Measurements from ENCODE around the gene KAZN. TPM values are rescaled to one million over a fixed set of nuclear protein-coding genes. Genes with fewer than 3 reads are reported as not detected.

Gene KAZN
- total RNA-seq, 2 donors from 2014 or later = 3.4 to 12.2 TPM

DNA sequence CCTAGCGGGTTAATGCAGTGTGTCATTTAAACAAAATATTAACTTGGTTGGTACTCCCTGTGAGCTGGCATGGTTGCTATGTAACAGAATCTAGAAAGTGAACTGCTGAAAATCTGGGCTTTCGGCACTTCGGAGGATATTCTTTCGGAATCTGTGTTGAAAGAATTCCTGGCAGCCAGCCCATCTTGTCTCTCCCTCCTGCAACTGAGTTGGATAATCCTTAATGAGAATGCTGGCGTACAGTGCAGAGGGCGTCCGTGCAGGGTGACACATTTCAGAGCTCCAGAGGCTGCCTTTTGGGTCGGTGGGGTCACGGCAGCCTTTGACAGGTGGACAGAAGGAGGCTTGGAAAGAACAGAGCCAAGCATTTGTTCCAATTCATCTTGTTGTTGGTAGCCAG is 3.7 kb downstream of the KAZN start:
- Histone ChIP-seq H3K27me3 (peaks cover 0 to 11% of the 10 kb centered on the region in 2 donors), H3K4me1 (peaks cover 30% of the 10 kb centered on the region), H3K9me3 (no peaks in the 10 kb centered on the region), H3K27ac (no peak overlapping the region), H3K36me3 (replicated peaks in 1 of 2; ENCODE audit: insufficient read depth in 1 of 2, low read depth in 2 of 2) (no peaks in the 10 kb centered on the region), H3K4me3 (no peak overlapping the region)
- ATAC-seq (peak; percentile 20), DNase-seq (peak; percentile 29 to 62 (median 56))
- TF ChIP-seq, protein P1, sequence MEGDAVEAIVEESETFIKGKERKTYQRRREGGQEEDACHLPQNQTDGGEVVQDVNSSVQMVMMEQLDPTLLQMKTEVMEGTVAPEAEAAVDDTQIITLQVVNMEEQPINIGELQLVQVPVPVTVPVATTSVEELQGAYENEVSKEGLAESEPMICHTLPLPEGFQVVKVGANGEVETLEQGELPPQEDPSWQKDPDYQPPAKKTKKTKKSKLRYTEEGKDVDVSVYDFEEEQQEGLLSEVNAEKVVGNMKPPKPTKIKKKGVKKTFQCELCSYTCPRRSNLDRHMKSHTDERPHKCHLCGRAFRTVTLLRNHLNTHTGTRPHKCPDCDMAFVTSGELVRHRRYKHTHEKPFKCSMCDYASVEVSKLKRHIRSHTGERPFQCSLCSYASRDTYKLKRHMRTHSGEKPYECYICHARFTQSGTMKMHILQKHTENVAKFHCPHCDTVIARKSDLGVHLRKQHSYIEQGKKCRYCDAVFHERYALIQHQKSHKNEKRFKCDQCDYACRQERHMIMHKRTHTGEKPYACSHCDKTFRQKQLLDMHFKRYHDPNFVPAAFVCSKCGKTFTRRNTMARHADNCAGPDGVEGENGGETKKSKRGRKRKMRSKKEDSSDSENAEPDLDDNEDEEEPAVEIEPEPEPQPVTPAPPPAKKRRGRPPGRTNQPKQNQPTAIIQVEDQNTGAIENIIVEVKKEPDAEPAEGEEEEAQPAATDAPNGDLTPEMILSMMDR (IDR thresholded peaks at IDR 0.05) = no peak
- TF ChIP-seq POLR2A (IDR thresholded peaks at IDR 0.05) = no peak
- intact Hi-C loops (cut with DNase I) = no loop called here
- 20 to 22% methylated on average over 9 of the region's 9 CpGs for WGBS, 2 donors

DNA sequence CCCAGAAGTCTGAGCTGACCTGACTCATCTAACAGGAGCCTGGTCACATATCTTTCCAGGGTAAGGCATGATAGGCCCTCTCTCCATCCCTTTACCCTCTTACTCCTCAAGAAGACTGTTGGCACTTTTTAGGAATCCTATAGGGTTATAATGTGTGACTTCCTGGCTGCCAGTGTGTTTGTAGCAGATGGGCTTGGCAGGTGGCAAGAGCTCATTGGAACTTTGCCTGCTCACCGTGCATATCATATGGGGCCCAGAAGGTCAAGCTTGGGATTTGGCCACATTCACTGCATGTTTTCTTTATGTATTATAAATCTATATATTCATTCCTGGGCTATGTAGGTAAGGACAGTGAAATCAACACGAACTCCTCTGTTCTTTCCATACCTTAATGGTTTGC is 5.2 kb downstream of the KAZN start:
- intact Hi-C loops (cut with DNase I) = no loop called here
- Histone ChIP-seq H3K27me3 (peaks cover 0 to 7% of the 10 kb centered on the region in 2 donors), H3K36me3 (replicated peaks in 1 of 2; ENCODE audit: insufficient read depth in 1 of 2, low read depth in 2 of 2) (no peaks in the 10 kb centered on the region), H3K4me3 (no peak overlapping the region), H3K9me3 (no peaks in the 10 kb centered on the region), H3K27ac (no peak overlapping the region), H3K4me1 (peaks cover 19% of the 10 kb centered on the region)
- no peak for TF ChIP-seq POLR2A (IDR thresholded peaks at IDR 0.05)
- TF ChIP-seq, protein P1 (IDR thresholded peaks at IDR 0.05) = no peak
- WGBS, 2 donors = 64 to 65% methylated on average over 2 of the region's 2 CpGs
- ATAC-seq (no peak), DNase-seq (no peak)

DNA sequence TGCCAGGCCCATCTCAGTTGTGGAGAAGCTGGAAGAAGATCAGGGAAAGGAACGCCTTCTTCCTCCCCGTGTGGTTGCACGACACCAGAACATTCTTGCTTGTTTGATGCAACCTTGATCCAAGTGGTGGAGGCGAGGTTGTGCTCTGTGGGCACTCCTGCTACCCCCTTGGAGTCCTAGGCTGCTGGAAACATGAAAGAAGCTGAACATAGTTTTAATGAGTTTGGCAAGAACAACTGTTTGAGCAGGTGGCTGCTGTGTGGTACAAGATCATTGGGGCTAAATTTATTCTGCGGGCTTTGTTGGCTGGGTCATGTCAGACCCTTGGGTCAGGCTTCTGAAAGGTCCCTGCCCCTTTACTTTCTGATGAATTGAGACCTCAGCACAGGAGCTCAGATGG is 5.9 kb downstream of the KAZN start:
- 59 to 76% methylated on average over 4 to 5 of the region's 5 CpGs for WGBS, 2 donors
- no peaks in the 10 kb centered on the region for H3K36me3 ChIP-seq (replicated peaks in 1 of 2; ENCODE audit: insufficient read depth in 1 of 2, low read depth in 2 of 2)
- TF ChIP-seq POLR2A (IDR thresholded peaks at IDR 0.05) = no peak
- TF ChIP-seq, protein P1 (IDR thresholded peaks at IDR 0.05) = no peak
- H3K4me1 ChIP-seq = peaks cover 11% of the 10 kb centered on the region
- intact Hi-C loops (cut with DNase I) = no loop called here
- H3K4me3 ChIP-seq = no peak overlapping the region
- no peaks in the 10 kb centered on the region for H3K9me3 ChIP-seq
- DNase-seq = no peak
- H3K27me3 ChIP-seq = peaks cover 0 to 5% of the 10 kb centered on the region in 2 donors
- H3K27ac ChIP-seq = no peak overlapping the region
- no peak for ATAC-seq

DNA sequence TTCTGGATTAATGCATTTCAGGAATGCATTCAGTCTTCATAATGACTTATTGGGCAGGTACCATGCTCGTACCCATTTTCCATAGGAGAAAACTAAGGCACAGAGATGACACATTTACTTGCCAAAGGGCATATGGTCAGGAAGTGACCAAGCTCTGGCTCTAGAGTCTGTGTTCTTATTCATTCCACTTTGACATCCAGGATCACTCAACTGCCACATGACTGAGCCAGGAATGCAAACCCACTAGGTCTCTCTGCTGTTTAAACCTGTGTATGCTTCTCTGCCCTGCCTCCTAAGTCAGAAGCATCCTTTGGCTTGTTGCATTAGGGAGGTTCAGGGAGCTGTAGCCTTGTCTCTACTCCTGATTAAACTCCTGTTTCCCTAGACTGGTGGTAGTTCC is 7.5 kb downstream of the KAZN start:
- WGBS, 2 donors = 70 to 79% methylated on average over 1 of the region's 1 CpG
- DNase-seq (no peak), ATAC-seq (no peak)
- intact Hi-C loops (cut with DNase I) = no loop called here
- H3K9me3 ChIP-seq = no peaks in the 10 kb centered on the region
- no peaks in the 10 kb centered on the region for H3K27me3 ChIP-seq
- TF ChIP-seq, protein P1 (IDR thresholded peaks at IDR 0.05) = no peak
- TF ChIP-seq POLR2A (IDR thresholded peaks at IDR 0.05) = no peak
- peaks cover 8% of the 10 kb centered on the region for H3K4me1 ChIP-seq
- H3K4me3 ChIP-seq = no peak overlapping the region
- no peak overlapping the region for H3K27ac ChIP-seq
- no peaks in the 10 kb centered on the region for H3K36me3 ChIP-seq (replicated peaks in 1 of 2; ENCODE audit: insufficient read depth in 1 of 2, low read depth in 2 of 2)

DNA sequence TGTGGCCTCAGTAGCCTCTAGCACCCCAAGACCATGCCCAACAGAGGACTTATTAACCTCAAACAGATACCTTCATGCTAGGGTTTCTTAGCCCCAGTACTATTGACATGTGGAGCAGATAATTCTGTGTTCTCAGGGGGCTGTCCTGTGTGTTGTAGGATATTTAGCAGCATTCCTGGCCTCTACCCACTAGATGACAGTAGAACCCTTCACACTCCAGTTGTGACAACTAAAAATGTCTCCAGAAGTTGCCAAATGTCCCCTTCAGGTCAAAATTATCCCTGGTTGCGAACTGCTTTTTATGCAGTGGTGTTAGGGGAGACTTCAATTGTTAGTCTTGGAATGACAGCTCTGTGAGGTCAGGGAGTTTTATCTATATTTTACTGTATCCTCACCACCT is 8.1 kb downstream of the KAZN start:
- 0 to 16% methylated on average over 1 of the region's 1 CpG for WGBS, 2 donors
- Histone ChIP-seq H3K9me3 (no peaks in the 10 kb centered on the region), H3K27me3 (no peaks in the 10 kb centered on the region), H3K36me3 (replicated peaks in 1 of 2; ENCODE audit: insufficient read depth in 1 of 2, low read depth in 2 of 2) (no peaks in the 10 kb centered on the region), H3K4me1 (peaks cover 8% of the 10 kb centered on the region), H3K27ac (no peak overlapping the region), H3K4me3 (no peak overlapping the region)
- no peak for ATAC-seq
- no peak for TF ChIP-seq POLR2A (IDR thresholded peaks at IDR 0.05)
- TF ChIP-seq, protein P1 (IDR thresholded peaks at IDR 0.05) = peak in 2 of 7 experiments; percentile 7 to 14
- no peak for DNase-seq
- intact Hi-C loops (cut with DNase I) = no loop called here

Measured in body of pancreas (tissue), 4 donors.